ENCODE results near the gene KRTAP2-2. TPM values are rescaled to one million over a fixed set of nuclear protein-coding genes. Genes with fewer than 3 reads are reported as not detected.
A peak's percentile ranks its signal among the peaks of the same experiment; 100 is the strongest.

The KRTAP2-2 gene
- total RNA-seq, 1 experiment from 2014 or later = not detected

GRCh38 chr17:41026715-41027471 is 28.1 kb downstream of the KRTAP2-2 start, which contains the start of gene KRTAP1-5:
TSS of gene KRTAP1-5 (minus strand) at chr17:41027208. CDS start at chr17:41027155, 53 bp downstream.
- DNase-seq (ENCODE audit: low spot score) = peak; percentile 50

- DNase-seq (ENCODE audit: low spot score) = no peak
Measured at GRCh38 chr17:41024697-41025096, 30.3 kb downstream of the KRTAP2-2 start.

GRCh38 chr17:41020336-41020735 is 34.7 kb downstream of the KRTAP2-2 start:
- no peak for DNase-seq (ENCODE audit: low spot score)

GRCh38 chr17:41019415-41019814 is 35.6 kb downstream of the KRTAP2-2 start:
- DNase-seq (ENCODE audit: low spot score) = no peak

- DNase-seq (ENCODE audit: low spot score) = no peak
Measured at GRCh38 chr17:41018541-41018940, 36.5 kb downstream of the KRTAP2-2 start.

- no peak for DNase-seq (ENCODE audit: low spot score)
Measured at GRCh38 chr17:41016578-41017215, 38.3 kb downstream of the KRTAP2-2 start.

- no peak for DNase-seq (ENCODE audit: low spot score)
Measured at GRCh38 chr17:41015454-41015853, 39.6 kb downstream of the KRTAP2-2 start.

GRCh38 chr17:41013606-41014005 is 41.4 kb downstream of the KRTAP2-2 start:
- DNase-seq (ENCODE audit: low spot score) = peak; percentile 10

- peak; percentile 47 for DNase-seq (ENCODE audit: low spot score)
Measured at GRCh38 chr17:41013181-41013580, 41.8 kb downstream of the KRTAP2-2 start.

GRCh38 chr17:41012326-41013120 is 42.5 kb downstream of the KRTAP2-2 start:
- no peak for DNase-seq (ENCODE audit: low spot score)

- no peak for DNase-seq (ENCODE audit: low spot score)
Measured at GRCh38 chr17:41010441-41010840, 44.6 kb downstream of the KRTAP2-2 start.

GRCh38 chr17:41009936-41010335 is 45.1 kb downstream of the KRTAP2-2 start:
- no peak for DNase-seq (ENCODE audit: low spot score)

- peak; percentile 18 for DNase-seq (ENCODE audit: low spot score)
Measured at GRCh38 chr17:41009301-41009760, 45.7 kb downstream of the KRTAP2-2 start.

- no peak for DNase-seq (ENCODE audit: low spot score)
Measured at GRCh38 chr17:41008811-41009210, 46.2 kb downstream of the KRTAP2-2 start, which contains the start of gene KRTAP3-1. TSS of gene KRTAP3-1 (minus strand) at chr17:41009128. CDS start at chr17:41009074, 54 bp downstream.

Other genes starting within 250 kb of the KRTAP2-2 start
- 28.5 and 34.7 TPM in 2 replicates for gene KRT10, start 232.6 kb downstream of the KRTAP2-2 start, total RNA-seq (2014; rRNA removed; shearing (Covaris generic))
- not detected in 2 replicates for gene KRT12, start 188.0 kb downstream of the KRTAP2-2 start, total RNA-seq (2014; rRNA removed; shearing (Covaris generic))
- gene KRT20, start 170.0 kb downstream of the KRTAP2-2 start, total RNA-seq (2014; rRNA removed; shearing (Covaris generic)) = not detected in 2 replicates
- not detected in 2 replicates for gene KRT23, start 117.6 kb downstream of the KRTAP2-2 start, total RNA-seq (2014; rRNA removed; shearing (Covaris generic))
- gene KRT39, start 88.3 kb downstream of the KRTAP2-2 start, total RNA-seq (2014; rRNA removed; shearing (Covaris generic)) = not detected in 2 replicates
- gene KRT40, start 70.9 kb downstream of the KRTAP2-2 start, total RNA-seq (2014; rRNA removed; shearing (Covaris generic)) = not detected in 2 replicates
- gene KRTAP3-3, start 61.1 kb downstream of the KRTAP2-2 start, total RNA-seq (2014; rRNA removed; shearing (Covaris generic)) = not detected in 2 replicates
- not detected in 2 replicates for gene KRTAP3-2, start 55.3 kb downstream of the KRTAP2-2 start, total RNA-seq (2014; rRNA removed; shearing (Covaris generic))
- not detected in 2 replicates for gene KRTAP3-1, start 46.1 kb downstream of the KRTAP2-2 start, total RNA-seq (2014; rRNA removed; shearing (Covaris generic))
- gene KRTAP1-5, start 28.0 kb downstream of the KRTAP2-2 start, total RNA-seq (2014; rRNA removed; shearing (Covaris generic)) = not detected in 2 replicates
- not detected in 2 replicates for gene KRTAP1-4, start 25.0 kb downstream of the KRTAP2-2 start, total RNA-seq (2014; rRNA removed; shearing (Covaris generic))
- gene KRTAP1-3, start 20.4 kb downstream of the KRTAP2-2 start, total RNA-seq (2014; rRNA removed; shearing (Covaris generic)) = not detected in 2 replicates
- not detected in 2 replicates for gene KRTAP1-1, start 13.8 kb downstream of the KRTAP2-2 start, total RNA-seq (2014; rRNA removed; shearing (Covaris generic))
- not detected in 2 replicates for gene KRTAP2-1, start 7.9 kb downstream of the KRTAP2-2 start, total RNA-seq (2014; rRNA removed; shearing (Covaris generic))
- 0.69 and 1.00 TPM in 2 replicates for gene KRTAP2-3, start 4.9 kb upstream of the KRTAP2-2 start, total RNA-seq (2014; rRNA removed; shearing (Covaris generic))
- gene KRTAP2-4, start 10.6 kb upstream of the KRTAP2-2 start, total RNA-seq (2014; rRNA removed; shearing (Covaris generic)) = not detected in 2 replicates
- not detected in 2 replicates for gene KRTAP4-7, start 28.9 kb upstream of the KRTAP2-2 start, total RNA-seq (2014; rRNA removed; shearing (Covaris generic))
- gene KRTAP4-8, start 42.9 kb upstream of the KRTAP2-2 start, total RNA-seq (2014; rRNA removed; shearing (Covaris generic)) = not detected in 2 replicates
- not detected in 2 replicates for gene KRTAP4-16, start 47.0 kb upstream of the KRTAP2-2 start, total RNA-seq (2014; rRNA removed; shearing (Covaris generic))
- 0.22 TPM in 1 of 2 replicates, not detected in the other for gene KRTAP4-9, start 50.2 kb upstream of the KRTAP2-2 start, total RNA-seq (2014; rRNA removed; shearing (Covaris generic))
- gene KRTAP4-11, start 63.1 kb upstream of the KRTAP2-2 start, total RNA-seq (2014; rRNA removed; shearing (Covaris generic)) = not detected in 2 replicates
- not detected in 2 replicates for gene KRTAP4-12, start 69.0 kb upstream of the KRTAP2-2 start, total RNA-seq (2014; rRNA removed; shearing (Covaris generic))
- gene KRTAP4-6, start 85.3 kb upstream of the KRTAP2-2 start, total RNA-seq (2014; rRNA removed; shearing (Covaris generic)) = not detected in 2 replicates
- gene KRTAP4-5, start 94.6 kb upstream of the KRTAP2-2 start, total RNA-seq (2014; rRNA removed; shearing (Covaris generic)) = not detected in 2 replicates
- gene KRTAP4-4, start 105.5 kb upstream of the KRTAP2-2 start, total RNA-seq (2014; rRNA removed; shearing (Covaris generic)) = not detected in 2 replicates
- not detected in 2 replicates for gene KRTAP4-3, start 113.0 kb upstream of the KRTAP2-2 start, total RNA-seq (2014; rRNA removed; shearing (Covaris generic))
- not detected in 2 replicates for gene KRTAP4-2, start 123.0 kb upstream of the KRTAP2-2 start, total RNA-seq (2014; rRNA removed; shearing (Covaris generic))
- gene KRTAP4-1, start 129.7 kb upstream of the KRTAP2-2 start, total RNA-seq (2014; rRNA removed; shearing (Covaris generic)) = 0.26 TPM in 1 of 2 replicates, not detected in the other
- gene KRTAP9-1, start 134.7 kb upstream of the KRTAP2-2 start, total RNA-seq (2014; rRNA removed; shearing (Covaris generic)) = not detected in 2 replicates
- not detected in 2 replicates for gene KRTAP9-2, start 171.4 kb upstream of the KRTAP2-2 start, total RNA-seq (2014; rRNA removed; shearing (Covaris generic))
- gene KRTAP9-3, start 177.2 kb upstream of the KRTAP2-2 start, total RNA-seq (2014; rRNA removed; shearing (Covaris generic)) = not detected in 2 replicates
- not detected in 2 replicates for gene KRTAP9-8, start 182.8 kb upstream of the KRTAP2-2 start, total RNA-seq (2014; rRNA removed; shearing (Covaris generic))
- not detected in 2 replicates for gene KRTAP9-4, start 194.5 kb upstream of the KRTAP2-2 start, total RNA-seq (2014; rRNA removed; shearing (Covaris generic))
- gene KRTAP9-9, start 200.2 kb upstream of the KRTAP2-2 start, total RNA-seq (2014; rRNA removed; shearing (Covaris generic)) = not detected in 2 replicates
- not detected in 2 replicates for gene KRTAP9-6, start 210.1 kb upstream of the KRTAP2-2 start, total RNA-seq (2014; rRNA removed; shearing (Covaris generic))
- gene KRTAP9-7, start 220.5 kb upstream of the KRTAP2-2 start, total RNA-seq (2014; rRNA removed; shearing (Covaris generic)) = not detected in 2 replicates
- 0.16 TPM in 1 of 2 replicates, not detected in the other for gene KRTAP29-1, start 247.6 kb upstream of the KRTAP2-2 start, total RNA-seq (2014; rRNA removed; shearing (Covaris generic))